NCI-H2107 (cell line): ENCODE measurements around the gene LRP1-AS.

Source experiments
- DNase-seq: peaks from one replicate; lab custom pipeline; 2025; lab: John Stamatoyannopoulos, UW

LRP1-AS gene

GRCh38 chr12:57097554-57097835, 49.9 kb downstream of the LRP1-AS start:
- DNase-seq: no peak

GRCh38 chr12:57096748-57097553, 50.5 kb downstream of the LRP1-AS start:
- no peak for DNase-seq

GRCh38 chr12:57096099-57096572, 51.3 kb downstream of the LRP1-AS start:
- no peak for DNase-seq

- no peak for DNase-seq
These were observed 52.0 kb downstream of the LRP1-AS start for GRCh38 chr12:57095440-57095839.
